ENCODE measurements around the gene MGP.

The MGP gene

GRCh38 chr12:14906114-14906513 is 20.5 kb upstream of the MGP start (continued):
- TF ChIP-seq, protein P1, sequence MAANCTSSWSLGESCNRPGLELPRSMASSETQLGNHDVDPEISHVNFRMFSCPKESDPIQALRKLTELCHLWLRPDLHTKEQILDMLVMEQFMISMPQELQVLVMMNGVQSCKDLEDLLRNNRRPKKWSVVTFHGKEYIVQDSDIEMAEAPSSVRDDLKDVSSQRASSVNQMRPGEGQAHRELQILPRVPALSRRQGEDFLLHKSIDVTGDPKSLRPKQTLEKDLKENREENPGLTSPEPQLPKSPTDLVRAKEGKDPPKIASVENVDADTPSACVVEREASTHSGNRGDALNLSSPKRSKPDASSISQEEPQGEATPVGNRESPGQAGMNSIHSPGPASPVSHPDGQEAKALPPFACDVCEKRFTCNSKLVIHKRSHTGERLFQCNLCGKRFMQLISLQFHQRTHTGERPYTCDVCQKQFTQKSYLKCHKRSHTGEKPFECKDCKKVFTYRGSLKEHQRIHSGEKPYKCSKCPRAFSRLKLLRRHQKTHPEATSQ (tag by site-specific recombination; IDR thresholded peaks at IDR 0.05) = no peak

- CTCF ChIA-PET = no interaction called here
- POLR2A ChIA-PET = no interaction called here
- H3K4me1 ChIP-seq (ENCODE audit: control insufficient read depth, insufficient read depth, low read length) = no peaks in the 10 kb centered on the region
- no peaks in the 10 kb centered on the region for H3K36me3 ChIP-seq (ENCODE audit: control insufficient read depth in 2 of 2, insufficient read depth in 1 of 2, low read length in 2 of 2)
- no peaks in the 10 kb centered on the region for H3K9me3 ChIP-seq (ENCODE audit: control insufficient read depth, insufficient read depth, low read depth, low read length)
- no peak overlapping the region for H3K4me3 ChIP-seq (ENCODE audit: low read depth, low read length)
- no peak overlapping the region for H3K27ac ChIP-seq (ENCODE audit: extremely low read depth, low read depth, low read length)
- no peak for TF ChIP-seq ZNF391 (tag by site-specific recombination; IDR thresholded peaks at IDR 0.05; ENCODE audit: borderline replicate concordance, low read depth)
These were observed 19.8 kb upstream of the MGP start for GRCh38 chr12:14905269-14906004.

DNA sequence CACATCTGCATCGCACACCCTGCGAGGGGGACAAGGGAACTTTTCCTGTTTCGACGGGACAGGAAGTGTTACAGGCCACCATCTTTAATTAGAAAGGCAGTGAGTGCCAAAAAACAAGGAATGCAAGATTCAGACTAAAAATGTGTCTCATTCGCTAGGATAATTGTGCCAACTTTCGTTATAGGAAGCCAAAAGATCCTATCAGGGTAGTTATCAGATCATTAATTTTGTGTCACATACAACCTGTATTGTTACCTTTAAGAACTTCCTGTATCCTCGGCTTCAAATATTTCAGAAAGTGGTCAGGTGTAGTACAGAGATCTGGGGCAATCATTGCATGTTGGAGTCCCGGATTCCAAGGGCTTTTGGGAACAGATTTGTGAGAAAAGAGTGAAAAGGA is 19.2 kb upstream of the MGP start:
- Histone ChIP-seq H3K36me3 (ENCODE audit: control insufficient read depth in 2 of 2, insufficient read depth in 1 of 2, low read length in 2 of 2) (no peaks in the 10 kb centered on the region), H3K4me1 (ENCODE audit: control insufficient read depth, insufficient read depth, low read length) (no peaks in the 10 kb centered on the region), H3K9me3 (ENCODE audit: control insufficient read depth, insufficient read depth, low read depth, low read length) (no peaks in the 10 kb centered on the region), H3K27ac (ENCODE audit: extremely low read depth, low read depth, low read length) (no peak overlapping the region), H3K4me3 (ENCODE audit: low read depth, low read length) (no peak overlapping the region)
- TF ChIP-seq, protein P2, sequence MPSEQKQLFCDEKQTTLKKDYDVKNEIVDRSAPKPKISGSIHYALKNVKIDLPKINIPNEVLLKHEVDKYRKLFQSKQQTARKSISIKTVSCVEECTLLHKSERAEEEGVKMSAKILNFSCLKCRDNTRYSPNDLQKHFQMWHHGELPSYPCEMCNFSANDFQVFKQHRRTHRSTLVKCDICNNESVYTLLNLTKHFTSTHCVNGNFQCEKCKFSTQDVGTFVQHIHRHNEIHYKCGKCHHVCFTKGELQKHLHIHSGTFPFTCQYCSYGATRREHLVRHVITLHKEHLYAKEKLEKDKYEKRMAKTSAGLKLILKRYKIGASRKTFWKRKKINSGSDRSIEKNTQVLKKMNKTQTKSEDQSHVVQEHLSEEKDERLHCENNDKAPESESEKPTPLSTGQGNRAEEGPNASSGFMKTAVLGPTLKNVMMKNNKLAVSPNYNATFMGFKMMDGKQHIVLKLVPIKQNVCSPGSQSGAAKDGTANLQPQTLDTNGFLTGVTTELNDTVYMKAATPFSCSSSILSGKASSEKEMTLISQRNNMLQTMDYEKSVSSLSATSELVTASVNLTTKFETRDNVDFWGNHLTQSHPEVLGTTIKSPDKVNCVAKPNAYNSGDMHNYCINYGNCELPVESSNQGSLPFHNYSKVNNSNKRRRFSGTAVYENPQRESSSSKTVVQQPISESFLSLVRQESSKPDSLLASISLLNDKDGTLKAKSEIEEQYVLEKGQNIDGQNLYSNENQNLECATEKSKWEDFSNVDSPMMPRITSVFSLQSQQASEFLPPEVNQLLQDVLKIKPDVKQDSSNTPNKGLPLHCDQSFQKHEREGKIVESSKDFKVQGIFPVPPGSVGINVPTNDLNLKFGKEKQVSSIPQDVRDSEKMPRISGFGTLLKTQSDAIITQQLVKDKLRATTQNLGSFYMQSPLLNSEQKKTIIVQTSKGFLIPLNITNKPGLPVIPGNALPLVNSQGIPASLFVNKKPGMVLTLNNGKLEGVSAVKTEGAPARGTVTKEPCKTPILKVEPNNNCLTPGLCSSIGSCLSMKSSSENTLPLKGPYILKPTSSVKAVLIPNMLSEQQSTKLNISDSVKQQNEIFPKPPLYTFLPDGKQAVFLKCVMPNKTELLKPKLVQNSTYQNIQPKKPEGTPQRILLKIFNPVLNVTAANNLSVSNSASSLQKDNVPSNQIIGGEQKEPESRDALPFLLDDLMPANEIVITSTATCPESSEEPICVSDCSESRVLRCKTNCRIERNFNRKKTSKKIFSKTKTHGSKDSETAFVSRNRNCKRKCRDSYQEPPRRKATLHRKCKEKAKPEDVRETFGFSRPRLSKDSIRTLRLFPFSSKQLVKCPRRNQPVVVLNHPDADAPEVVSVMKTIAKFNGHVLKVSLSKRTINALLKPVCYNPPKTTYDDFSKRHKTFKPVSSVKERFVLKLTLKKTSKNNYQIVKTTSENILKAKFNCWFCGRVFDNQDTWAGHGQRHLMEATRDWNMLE (tag by site-specific recombination; conservative IDR thresholded peaks at IDR 0.05; ENCODE audit: low read depth) = no peak
- no peak for TF ChIP-seq ZBTB48 (tag by site-specific recombination; IDR thresholded peaks at IDR 0.05)
- no peak for TF ChIP-seq GLI2 (tag by site-specific recombination; IDR thresholded peaks at IDR 0.05; ENCODE audit: borderline replicate concordance, low read depth)
- TF ChIP-seq ZNF174 (tag by site-specific recombination; IDR thresholded peaks at IDR 0.05) = no peak
- TF ChIP-seq ZNF521 (tag by site-specific recombination; IDR thresholded peaks at IDR 0.05) = no peak
- TF ChIP-seq ZNF148 (tag by site-specific recombination; IDR thresholded peaks at IDR 0.05; ENCODE audit: borderline replicate concordance) = no peak
- TF ChIP-seq PATZ1 (tag by site-specific recombination; IDR thresholded peaks at IDR 0.05) = no peak
- no peak for TF ChIP-seq ZNF416 (tag by site-specific recombination; IDR thresholded peaks at IDR 0.05)
- ChIA-PET POLR2A (no interaction called here), CTCF (interaction anchor here (1.0 kb wide), 1 partner anchor 91 kb away, joined by 3 read pairs; no protein-coding TSS in a partner anchor)
